AG04449 (cell line): ENCODE results near the gene AGPAT2.
"Not testable (repeated sequence)": the region's sequence is repeated elsewhere in the genome, so short reads cannot be mapped to it uniquely, and the experiment has no call there.

Source experiments
- CTCF ChIA-PET: fragments of 350-600 bp; formaldehyde crosslinking; extraction: SDS; loops from one replicate; lab custom pipeline; 2021; ENCODE audit warnings: antibody characterized with exemption; lab: Yijun Ruan, JAX
- POLR2A ChIA-PET: fragments of 400-600, 350-600 bp; formaldehyde crosslinking; extraction: SDS; loops from one replicate; lab custom pipeline; 2020; ENCODE audit warnings: antibody characterized with exemption, inconsistent platforms; lab: Yijun Ruan, JAX
- DNase-seq: peaks from one replicate; pipeline ENCODE4 v3.0.0-alpha.2; 2010; ENCODE audit warnings: low read depth, low spot score
- H3K4me3 ChIP-seq: 2 replicates; pipeline ENCODE4 v1.5.1; 2011; ENCODE audit warnings: low read depth, mild to moderate bottlenecking, control low read depth, low read length
- TF ChIP-seq, protein P1 (sequence below): IDR thresholded peaks from one replicate; pipeline ENCODE4 v1.5.1; 2011; ENCODE audit warnings: mild to moderate bottlenecking, moderate library complexity, low read length, control low read depth, inconsistent platforms; ENCODE audit not compliant: insufficient read depth; ENCODE audit errors: missing control alignments

AGPAT2 gene

DNA sequence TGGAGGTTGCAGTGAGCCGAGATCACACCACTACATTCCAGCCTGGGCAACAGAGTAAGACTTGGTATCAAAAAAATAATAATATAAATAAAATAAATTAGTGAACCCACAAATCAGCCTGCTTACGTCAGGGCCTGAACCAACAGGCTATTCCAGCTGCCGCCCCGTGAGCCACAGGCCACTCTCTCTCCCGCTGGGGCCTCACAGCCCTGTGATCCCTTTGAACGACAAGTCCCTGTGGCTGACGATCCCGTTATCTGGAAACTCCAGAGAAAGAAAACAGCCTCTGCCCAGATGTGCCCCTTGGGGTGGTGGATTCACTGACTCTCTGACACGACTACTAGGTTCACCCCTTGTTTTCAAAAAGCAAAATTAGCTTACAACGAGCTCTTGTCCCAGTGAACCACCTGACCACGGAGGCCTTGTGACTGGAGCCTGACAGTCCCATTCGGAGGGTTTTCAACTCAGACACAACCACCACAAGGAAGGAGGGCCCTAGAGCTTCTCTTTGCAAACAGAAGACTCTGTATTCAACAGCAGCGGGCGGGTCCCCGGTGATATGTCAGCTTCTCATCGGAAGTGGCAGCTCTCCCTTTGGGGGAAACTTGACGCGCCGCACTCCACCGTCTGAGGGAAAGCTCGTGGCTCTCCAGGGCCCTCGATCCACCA is 20.7 kb upstream of the AGPAT2 start:
- no peak overlapping the region for H3K4me3 ChIP-seq
- TF ChIP-seq, protein P1, sequence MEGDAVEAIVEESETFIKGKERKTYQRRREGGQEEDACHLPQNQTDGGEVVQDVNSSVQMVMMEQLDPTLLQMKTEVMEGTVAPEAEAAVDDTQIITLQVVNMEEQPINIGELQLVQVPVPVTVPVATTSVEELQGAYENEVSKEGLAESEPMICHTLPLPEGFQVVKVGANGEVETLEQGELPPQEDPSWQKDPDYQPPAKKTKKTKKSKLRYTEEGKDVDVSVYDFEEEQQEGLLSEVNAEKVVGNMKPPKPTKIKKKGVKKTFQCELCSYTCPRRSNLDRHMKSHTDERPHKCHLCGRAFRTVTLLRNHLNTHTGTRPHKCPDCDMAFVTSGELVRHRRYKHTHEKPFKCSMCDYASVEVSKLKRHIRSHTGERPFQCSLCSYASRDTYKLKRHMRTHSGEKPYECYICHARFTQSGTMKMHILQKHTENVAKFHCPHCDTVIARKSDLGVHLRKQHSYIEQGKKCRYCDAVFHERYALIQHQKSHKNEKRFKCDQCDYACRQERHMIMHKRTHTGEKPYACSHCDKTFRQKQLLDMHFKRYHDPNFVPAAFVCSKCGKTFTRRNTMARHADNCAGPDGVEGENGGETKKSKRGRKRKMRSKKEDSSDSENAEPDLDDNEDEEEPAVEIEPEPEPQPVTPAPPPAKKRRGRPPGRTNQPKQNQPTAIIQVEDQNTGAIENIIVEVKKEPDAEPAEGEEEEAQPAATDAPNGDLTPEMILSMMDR: no peak
- DNase-seq: no peak
- ChIA-PET CTCF (interaction anchor here (0.8 to 1.4 kb wide), 3 partner anchors 19 to 224 kb away, joined by 3 to 4 read pairs (median 4); no protein-coding TSS in a partner anchor), POLR2A (interaction anchor here (0.6 to 2.9 kb wide), 2 partner anchors 15 to 20 kb away, joined by 3 to 15 read pairs; no protein-coding TSS in a partner anchor)

DNA sequence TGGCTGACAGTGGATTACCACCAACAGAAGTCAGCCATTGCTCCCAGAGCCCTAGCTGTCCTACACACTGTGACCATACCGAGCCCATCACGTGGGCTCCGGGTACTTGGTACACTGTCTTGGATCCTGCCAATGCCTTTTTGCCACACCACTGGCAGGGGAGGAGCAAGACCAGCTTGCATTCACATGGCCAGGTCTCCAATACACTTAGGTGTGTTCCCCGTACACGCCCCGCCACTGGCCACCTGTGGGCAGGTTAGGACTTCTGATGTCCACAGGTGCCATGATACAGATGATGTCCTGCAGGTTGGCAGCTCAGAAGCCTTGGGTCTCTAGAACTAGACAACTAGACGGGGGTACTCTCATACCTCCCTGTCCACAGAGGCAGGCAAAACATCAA is 19.8 kb upstream of the AGPAT2 start:
- H3K4me3 ChIP-seq: no peak overlapping the region
- DNase-seq: no peak
- TF ChIP-seq, protein P1: no peak
- ChIA-PET POLR2A (interaction anchor here (2.0 kb wide), 1 partner anchor 21 kb away, joined by 7 read pairs; no protein-coding TSS in a partner anchor), CTCF (interaction anchor here (0.6 to 2.1 kb wide), 4 partner anchors 14 to 736 kb away, joined by 3 to 7 read pairs (median 4); no protein-coding TSS in a partner anchor)

- ChIA-PET POLR2A (interaction anchor here (2.0 kb wide), 1 partner anchor 23 kb away, joined by 7 read pairs; no protein-coding TSS in a partner anchor), CTCF (interaction anchor here (0.6 to 2.1 kb wide), 2 partner anchors 22 to 244 kb away, joined by 3 to 7 read pairs; no protein-coding TSS in a partner anchor)
- no peak overlapping the region for H3K4me3 ChIP-seq
- TF ChIP-seq, protein P1: no peak
- no peak for DNase-seq
Measured at GRCh38 chr9:136705564-136705963, 18.3 kb upstream of the AGPAT2 start.

DNA sequence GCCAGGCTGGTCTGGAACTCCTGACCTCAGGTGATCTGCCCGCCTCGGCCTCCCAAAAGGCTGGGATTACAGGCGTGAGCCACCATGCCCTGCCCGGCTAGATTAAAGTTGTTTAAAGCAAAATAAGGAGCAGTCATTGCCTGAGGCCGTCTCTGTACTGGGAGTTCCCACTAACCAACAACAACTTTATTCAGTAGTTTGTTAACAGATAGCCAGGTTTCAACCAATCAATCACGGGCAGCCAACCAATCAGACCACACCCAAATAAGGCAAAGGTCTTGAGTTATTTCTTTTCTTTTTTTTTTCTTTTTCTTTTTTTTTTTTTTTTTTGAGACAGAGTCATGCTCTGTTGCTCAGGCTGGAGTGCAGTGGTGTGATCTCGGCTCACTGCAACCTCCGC is 17.5 kb upstream of the AGPAT2 start:
- CTCF ChIA-PET, DNase-seq, POLR2A ChIA-PET, H3K4me3 ChIP-seq: not testable (repeated sequence)

DNA sequence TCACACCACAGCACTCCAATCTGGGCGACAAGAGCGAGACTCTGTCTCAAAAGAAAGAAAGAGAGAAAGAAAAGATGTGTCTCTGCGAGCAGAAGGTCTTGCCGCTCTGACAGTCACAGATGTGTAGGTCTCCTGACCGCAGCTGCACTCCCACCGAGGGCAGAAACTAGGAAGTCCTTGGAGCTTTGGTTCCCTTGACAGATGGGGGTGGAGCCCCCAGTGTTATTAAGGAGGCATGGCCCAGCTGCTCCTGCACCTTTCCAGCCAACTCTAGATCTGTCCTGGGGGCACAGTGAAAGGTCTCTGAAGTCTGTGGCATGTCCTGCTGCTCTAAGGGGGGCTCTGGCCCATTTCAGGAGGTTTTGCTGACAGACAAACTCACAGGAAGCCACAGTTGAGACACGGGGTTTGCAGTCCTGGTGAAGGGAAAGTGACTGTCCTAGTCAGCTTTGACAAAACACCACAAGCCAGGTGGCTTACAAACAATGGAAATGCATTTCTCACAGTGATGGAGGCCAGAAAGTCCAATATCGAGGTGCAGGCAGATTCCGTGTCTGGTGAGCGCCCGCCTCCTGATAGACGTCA is 16.1 kb upstream of the AGPAT2 start:
- DNase-seq: no peak
- POLR2A ChIA-PET: no interaction called here
- CTCF ChIA-PET: interaction anchor here (1.2 to 1.4 kb wide), 2 partner anchors 8 kb away, joined by 3 to 4 read pairs; no protein-coding TSS in a partner anchor
- H3K4me3 ChIP-seq: no peak overlapping the region
- TF ChIP-seq, protein P1: no peak

- DNase-seq: no peak
- CTCF ChIA-PET: no interaction called here
- no peak overlapping the region for H3K4me3 ChIP-seq
- POLR2A ChIA-PET: no interaction called here
- TF ChIP-seq, protein P1: no peak
Measured at GRCh38 chr9:136701668-136702053, 14.4 kb upstream of the AGPAT2 start.
